Inferior parietal cortex (tissue), 1 donor: ENCODE measurements around the gene RFX7.

Experiments used
- DNase-seq: peaks from one replicate; pipeline ENCODE4 v3.0.0-alpha.2; 2016; ENCODE audit errors: extremely low spot score

RFX7 gene

DNA sequence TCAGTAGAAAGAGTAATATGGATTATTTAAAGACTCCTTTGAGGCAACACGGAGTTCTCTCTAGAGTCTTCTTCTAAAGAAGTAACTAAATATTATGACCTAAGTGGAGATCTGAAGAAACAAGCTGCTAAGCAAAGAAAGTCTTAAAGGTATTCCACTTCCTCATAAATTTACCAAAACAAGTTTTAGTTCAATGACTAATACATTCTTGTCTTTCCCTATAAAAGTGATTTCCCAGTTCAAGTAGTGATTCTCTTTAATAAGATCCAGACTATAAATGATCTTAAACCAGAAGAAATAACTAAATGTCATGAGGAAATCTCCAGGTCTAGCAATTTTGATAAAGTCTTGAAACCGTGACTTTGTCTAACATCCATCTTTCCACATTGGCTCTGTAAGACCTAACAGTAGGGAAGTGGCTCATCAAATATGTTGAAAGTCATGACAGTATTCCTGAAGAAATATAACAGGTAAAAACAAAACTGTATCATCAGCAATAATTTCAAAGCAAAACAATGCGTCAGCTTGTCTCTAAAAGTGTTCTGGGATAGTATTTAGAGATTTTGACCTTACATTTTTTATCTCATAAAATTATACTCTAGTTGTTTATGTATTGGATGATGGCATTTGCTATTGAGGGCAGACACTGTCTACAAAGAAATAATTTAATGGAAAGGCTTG is 198.5 kb downstream of the RFX7 start:
- no peak for DNase-seq

DNA sequence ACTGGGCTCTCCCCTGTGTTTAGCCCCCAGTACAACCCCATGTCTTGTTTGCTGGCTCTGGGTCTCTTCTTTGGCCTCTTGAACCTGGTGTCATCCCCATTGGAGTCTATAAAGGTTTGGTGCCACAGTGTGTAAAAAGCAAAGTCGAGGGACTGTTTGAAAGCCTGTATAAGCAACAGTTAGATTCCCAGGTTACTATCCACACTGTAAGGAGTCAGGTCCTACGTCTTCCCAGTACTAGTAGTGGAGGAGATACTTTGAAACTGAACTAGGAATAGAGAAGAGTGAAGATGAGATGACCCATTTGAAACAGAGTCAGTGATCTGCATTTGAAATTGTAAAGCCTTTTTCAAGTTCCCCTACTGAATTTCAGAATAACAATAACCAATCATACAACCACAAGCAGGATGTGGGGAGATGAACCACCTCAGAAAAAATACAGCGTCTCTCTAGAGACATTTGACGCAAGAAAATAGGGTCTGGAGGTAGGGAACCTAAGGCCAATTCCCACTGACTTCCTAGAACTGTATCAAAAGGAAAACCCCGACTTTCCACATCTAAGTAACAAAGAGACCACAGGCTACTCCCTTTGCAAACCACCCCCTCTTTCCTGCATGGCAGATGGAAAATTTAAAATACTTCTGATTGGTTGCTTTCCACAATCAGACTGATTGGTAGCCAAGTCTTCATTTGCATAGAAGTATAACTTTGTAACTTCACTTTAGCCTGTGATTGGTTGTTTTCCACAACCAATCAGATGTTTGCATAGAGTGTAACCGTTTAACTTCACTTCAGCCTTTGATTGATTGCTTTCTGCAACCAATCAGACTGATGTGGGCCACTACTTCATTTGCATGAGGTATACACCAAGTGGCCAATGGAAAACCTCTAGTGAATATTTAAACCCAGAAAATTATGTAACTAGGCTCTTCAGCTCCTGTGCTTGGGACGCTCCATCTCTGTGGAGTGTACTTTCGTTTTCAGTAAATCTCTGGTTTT is 200.4 kb downstream of the RFX7 start:
- no peak for DNase-seq

DNA sequence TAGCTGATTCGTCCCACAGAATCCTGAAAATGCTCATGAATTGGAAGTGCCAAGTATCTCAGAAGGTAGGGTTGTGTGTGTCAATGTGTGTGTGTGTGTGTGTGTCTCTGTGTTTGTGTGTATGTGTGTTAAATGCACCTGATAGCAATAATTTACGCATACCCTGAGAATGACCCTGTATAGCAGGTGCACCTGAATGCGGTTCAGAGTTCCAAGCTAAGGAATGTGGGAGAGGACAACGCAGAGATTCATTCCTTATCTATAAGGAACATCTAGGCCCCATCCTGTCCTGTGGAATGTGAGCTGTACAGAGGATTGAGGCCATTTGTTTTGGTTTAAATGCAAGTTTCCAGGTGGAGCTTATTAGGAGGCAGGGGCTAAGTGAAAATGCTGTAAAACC is 201.2 kb downstream of the RFX7 start:
- DNase-seq: no peak

DNA sequence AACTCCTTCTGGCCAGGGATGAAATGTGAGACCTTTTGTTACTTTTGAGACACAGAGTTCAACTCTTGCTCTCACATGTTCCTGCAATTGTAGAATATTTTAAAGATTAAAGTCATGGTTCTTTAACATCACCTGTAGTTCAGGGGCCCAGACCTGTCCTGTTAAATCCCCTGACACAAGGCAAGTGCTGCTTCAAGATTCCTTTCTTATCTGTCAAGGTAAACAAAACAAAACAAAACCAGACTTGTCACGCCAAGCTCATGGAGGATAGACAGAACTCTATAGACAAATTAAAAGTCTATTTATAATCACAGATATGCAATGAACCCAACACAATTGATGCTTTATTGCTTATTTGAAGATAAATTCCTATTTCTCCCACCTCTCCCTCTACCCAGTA is 201.6 kb downstream of the RFX7 start:
- no peak for DNase-seq

DNA sequence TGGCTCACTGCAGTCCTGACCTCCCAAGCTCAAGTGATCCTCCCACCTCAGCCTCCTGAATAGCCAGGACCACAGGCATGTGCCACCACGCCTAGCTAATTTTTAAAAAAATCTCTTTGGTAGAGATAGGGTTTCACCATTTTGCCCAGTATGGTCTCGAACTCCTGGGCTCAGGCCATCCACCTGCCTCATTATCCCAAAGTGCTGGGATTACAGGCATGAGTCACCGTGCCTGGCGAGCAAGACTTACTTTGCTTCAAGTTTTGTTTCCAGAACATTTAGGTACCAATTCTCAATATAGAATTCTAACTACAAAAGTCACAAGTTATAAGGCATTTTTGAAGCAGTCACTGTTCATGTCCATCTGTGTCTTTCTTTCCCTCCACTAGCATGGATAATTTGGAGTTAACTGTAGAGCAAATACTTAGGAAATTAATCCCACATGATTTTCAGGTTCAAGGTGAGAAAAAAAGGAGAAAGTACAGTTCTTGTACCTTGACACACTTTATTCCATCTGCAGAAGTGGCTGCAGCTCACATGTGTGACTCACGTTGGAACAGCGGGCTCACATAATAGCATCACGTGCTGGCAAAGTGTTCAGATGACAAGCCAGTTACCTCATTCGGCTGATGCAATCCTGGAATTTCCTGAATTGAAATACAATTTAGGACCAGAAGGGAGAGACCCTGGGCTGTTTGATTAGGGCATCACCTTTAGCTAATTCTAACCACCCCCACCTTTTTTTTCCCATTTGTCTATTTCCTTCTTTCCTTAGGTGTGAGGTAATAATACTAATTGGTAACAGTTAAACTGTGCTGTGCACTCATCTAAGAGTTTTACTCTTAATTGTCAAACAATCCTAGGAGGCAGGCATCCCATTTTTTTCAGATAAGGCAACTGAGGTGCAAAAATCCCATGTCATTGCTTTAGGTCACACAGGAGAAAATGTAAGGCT is 203.3 kb downstream of the RFX7 start:
- no peak for DNase-seq

DNA sequence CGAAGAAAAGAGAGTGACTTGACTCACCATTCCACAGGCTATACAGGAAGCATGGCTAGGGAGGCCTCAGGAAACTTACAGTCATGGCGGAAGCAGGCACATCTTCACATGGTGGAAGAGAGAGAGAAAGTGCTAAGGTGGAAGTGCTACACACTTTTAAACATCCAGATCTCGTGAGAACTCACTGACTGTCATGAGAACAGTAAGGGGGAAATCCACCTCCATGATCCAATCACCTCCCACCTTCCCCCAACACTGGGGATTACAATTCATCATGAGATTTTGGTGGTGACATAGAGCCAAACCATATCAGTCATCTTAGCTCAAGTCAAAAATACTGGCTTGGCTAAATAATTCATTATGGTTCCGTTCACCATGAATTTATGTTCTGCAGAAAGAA is 205.0 kb downstream of the RFX7 start:
- DNase-seq: no peak

DNA sequence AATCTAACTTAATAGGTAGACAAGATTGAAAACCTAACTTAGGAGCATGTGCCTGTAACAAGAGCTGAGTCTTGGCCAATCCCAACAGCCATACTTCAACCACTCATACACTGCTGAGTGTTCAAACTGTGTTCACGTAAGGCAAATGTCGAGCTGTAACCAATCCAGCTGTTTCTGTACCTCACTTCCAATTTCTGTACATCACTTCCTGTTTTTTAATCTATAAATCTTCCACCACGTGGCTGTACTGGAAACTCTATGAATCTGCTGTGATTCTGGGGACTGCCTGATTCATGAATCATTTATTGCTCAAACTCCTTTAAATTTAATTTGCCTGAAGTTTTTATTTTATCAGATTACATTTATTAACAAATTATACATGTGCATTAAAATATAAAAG is 205.7 kb downstream of the RFX7 start:
- no peak for DNase-seq
